ENCODE data around the gene ZMAT5. TPM values are rescaled to one million over a fixed set of nuclear protein-coding genes. Genes with fewer than 3 reads are reported as not detected.

The ZMAT5 gene
- total RNA-seq (2014; rRNA removed) (24.2 and 37.7 TPM in 2 replicates), Bru-seq, nascent RNA (percentile 48 among the genes with signal in this experiment), BruChase-seq, experiment 1, labeled RNA remaining after a 6-hour chase (percentile 51 among the genes with signal in this experiment), BruChase-seq, experiment 2, labeled RNA remaining after a 2-hour chase (percentile 45 among the genes with signal in this experiment)
- long read RNA-seq, partial matches to known transcripts, result 2 of 25 reads
- long read RNA-seq, other reads (novel, unspliced or antisense), result 18 of 25 reads

- H3K9me2 ChIP-seq (replicated peaks; ENCODE audit: low read length), result no peaks in the 10 kb centered on the region
- DNase-seq (peak; percentile 94), ATAC-seq (peak; percentile 96)
- H3K4me2 ChIP-seq (ENCODE audit: low read length), result peak within 1 kb of the TSS; percentile 91
- H3K27me3 ChIP-seq (ENCODE audit: low read length), result no peaks in the 10 kb centered on the region
- H3K79me2 ChIP-seq (ENCODE audit: low read length), result peaks cover 41% of the 10 kb centered on the region
- intact Hi-C loops (cut with micrococcal nuclease), result loop anchor here (2.0 to 10.0 kb wide), 2 partner anchors 66 to 138 kb away; no protein-coding TSS in a partner anchor
- ChIA-PET CTCF (interaction anchor here (0.7 kb wide), 1 partner anchor 310 kb away, joined by 3 read pairs; no protein-coding TSS in a partner anchor), POLR2A (ENCODE audit: unreplicated experiment) (interaction anchor here (0.6 to 0.7 kb wide), 3 partner anchors 34 to 55 kb away, joined by 3 to 10 read pairs (median 5); no protein-coding TSS in a partner anchor)
- peak within 1 kb of the TSS; percentile 98 for H2AFZ ChIP-seq (ENCODE audit: low read length)
- H3K4me3 ChIP-seq (ENCODE audit: low read length), result peak within 1 kb of the TSS; percentile 100
- peaks cover 4% of the 10 kb centered on the region for H3F3A ChIP-seq (ENCODE audit: low read length, unreplicated experiment)
- peak within 1 kb of the TSS; percentile 79 for H3K27ac ChIP-seq (ENCODE audit: low read length)
- peaks cover 5% of the 10 kb centered on the region for H3K36me3 ChIP-seq (ENCODE audit: low read depth, low read length)
- H3K9ac ChIP-seq (ENCODE audit: low read length), result peak within 1 kb of the TSS; percentile 99
- TF ChIP-seq CTCF (conservative IDR thresholded peaks at IDR 0.05; ENCODE audit: low read depth, low read length), result no peak
- TF ChIP-seq EZH2phosphoT487 (IDR thresholded peaks at IDR 0.05; ENCODE audit: borderline replicate concordance, low read length), result no peak
- peaks cover 9% of the 10 kb centered on the region; the same call in 1 of the 2 replicates for H3K4me1 ChIP-seq (ENCODE audit: insufficient read depth, low read length)
- H4K20me1 ChIP-seq (ENCODE audit: low read length), result no peaks in the 10 kb centered on the region
- H3K9me3 ChIP-seq (ENCODE audit: low read length), result no peaks in the 10 kb centered on the region
- TSS peak; percentile 67 for BruUV-seq (replicated peaks)
Observed at GRCh38 chr22:29766632-29767170, at the start of gene ZMAT5. ZMAT5 (minus strand) TSS chr22:29767007; CDS start chr22:29748544, 18,463 bp downstream.

GRCh38 chr22:29816539-29816938 lies 49.7 kb upstream of the ZMAT5 start:
- POLR2A ChIA-PET (ENCODE audit: unreplicated experiment), result no interaction called here

More at GRCh38 chr22:29816539-29816938, 49.7 kb upstream of the ZMAT5 start:
- H3F3A ChIP-seq (ENCODE audit: low read length, unreplicated experiment), result no peaks in the 10 kb centered on the region
- H3K9me2 ChIP-seq (replicated peaks; ENCODE audit: low read length), result no peaks in the 10 kb centered on the region
- no peak overlapping the region for H3K27ac ChIP-seq (ENCODE audit: low read length)
- peaks cover 31% of the 10 kb centered on the region for H3K4me1 ChIP-seq (ENCODE audit: insufficient read depth, low read length)
- H3K4me3 ChIP-seq (ENCODE audit: low read length), result no peak overlapping the region
- intact Hi-C loops (cut with micrococcal nuclease), result no loop called here
- no peak for DNase-seq
- H2AFZ ChIP-seq (ENCODE audit: low read length), result no peak overlapping the region
- H3K27me3 ChIP-seq (ENCODE audit: low read length), result no peaks in the 10 kb centered on the region
- no TSS peak for BruUV-seq (replicated peaks)
- no peaks in the 10 kb centered on the region for H3K9me3 ChIP-seq (ENCODE audit: low read length)
- CTCF ChIA-PET, result no interaction called here
- H4K20me1 ChIP-seq (ENCODE audit: low read length), result no peaks in the 10 kb centered on the region
- H3K79me2 ChIP-seq (ENCODE audit: low read length), result no peaks in the 10 kb centered on the region
- no peak for ATAC-seq
- H3K9ac ChIP-seq (ENCODE audit: low read length), result no peak overlapping the region
- H3K4me2 ChIP-seq (ENCODE audit: low read length), result no peak overlapping the region
- TF ChIP-seq EZH2 (IDR thresholded peaks at IDR 0.05; ENCODE audit: low read length, unreplicated experiment) (no peak), EZH2phosphoT487 (IDR thresholded peaks at IDR 0.05; ENCODE audit: borderline replicate concordance, low read length) (no peak), CTCF (conservative IDR thresholded peaks at IDR 0.05; ENCODE audit: low read depth, low read length) (no peak)
- peaks cover 11% of the 10 kb centered on the region for H3K36me3 ChIP-seq (ENCODE audit: low read depth, low read length)

Data from PC-3 (cell line).